ENCODE measurements around the gene OSBPL3. TPM values are rescaled to one million over a fixed set of nuclear protein-coding genes. Genes with fewer than 3 reads are reported as not detected.

Gene OSBPL3
- polyA plus RNA-seq, 3 donors: 2.6 to 9.2 (median 3.7) TPM

- Mint-ChIP-seq H3K36me3 (peaks cover 0 to 2% of the 10 kb centered on the region in 2 donors), H3K27ac (peak overlapping the region; percentile 97 to 100 (median 99)), H3K9me3 (peaks cover 6 to 15% (median 11%) of the 10 kb centered on the region in 7 donors), H3K4me1 (peaks cover 27% of the 10 kb centered on the region), H3K27me3 (ENCODE audit: low read depth in 3 of 3) (no peaks in the 10 kb centered on the region), H3K4me3 (peak overlapping the region in 1 of 2 donors; percentile 70)
- Histone ChIP-seq H3K36me3 (replicated peaks in 1 of 2; ENCODE audit: control insufficient read depth in 1 of 2, insufficient read depth in 2 of 2, low read length in 2 of 2) (no peaks in the 10 kb centered on the region), H3K9me3 (replicated peaks in 1 of 2; ENCODE audit: control insufficient read depth in 1 of 2, insufficient read depth in 1 of 2, low read length in 2 of 2) (peaks cover 0 to 13% of the 10 kb centered on the region in 2 donors), H4K20me1 (ENCODE audit: insufficient read depth, low read length) (no peaks in the 10 kb centered on the region), H2AFZ (ENCODE audit: insufficient read depth, low read depth, low read length, poor library complexity, severe bottlenecking) (no peak overlapping the region), H3K27ac (ENCODE audit: low read depth in 1 of 2, low read length in 2 of 2) (peak overlapping the region; percentile 88 to 98), H3K79me2 (ENCODE audit: insufficient read depth, low read length) (no peaks in the 10 kb centered on the region), H3K9ac (ENCODE audit: insufficient read depth, low read length, poor library complexity, severe bottlenecking) (peak overlapping the region; percentile 68), H3K4me2 (replicated peaks; ENCODE audit: extremely low read depth, low read length, poor library complexity, severe bottlenecking) (peak overlapping the region; percentile 8), H3K27me3 (ENCODE audit: control insufficient read depth in 2 of 2, insufficient read depth in 2 of 2, low read length in 2 of 2) (no peaks in the 10 kb centered on the region), H3K4me1 (ENCODE audit: control insufficient read depth in 1 of 2, insufficient read depth in 2 of 2, low read length in 2 of 2) (peaks cover 30 to 37% of the 10 kb centered on the region in 2 donors), H3K4me3 (replicated peaks in 1 of 3; ENCODE audit: low read depth in 2 of 3, low read length in 3 of 3) (no peak overlapping the region)
- intact Hi-C loops (cut with micrococcal nuclease): loop anchor here in 1 of 2 donors (10.0 kb wide), 1 partner anchor 48 kb away; no protein-coding TSS in a partner anchor
- peak; percentile 87 to 97 (median 93) for DNase-seq
- no peak for TF ChIP-seq CTCF (IDR thresholded peaks at IDR 0.05)
- WGBS (ENCODE audit: insufficient coverage): 67% methylated on average over 1 of the region's 4 CpGs
These were observed 193.7 kb downstream of the OSBPL3 start for GRCh38 chr7:24786306-24786705.

- H3K9ac ChIP-seq (ENCODE audit: insufficient read depth, low read length, poor library complexity, severe bottlenecking): no peak overlapping the region
- H3K79me2 ChIP-seq (ENCODE audit: insufficient read depth, low read length): no peaks in the 10 kb centered on the region
- H3K9me3 Mint-ChIP-seq: peaks cover 6 to 12% (median 10%) of the 10 kb centered on the region in 7 donors
- no peak overlapping the region for H3K27ac ChIP-seq (ENCODE audit: low read depth in 1 of 2, low read length in 2 of 2)
- no peak overlapping the region for H2AFZ ChIP-seq (ENCODE audit: insufficient read depth, low read depth, low read length, poor library complexity, severe bottlenecking)
- H3K4me2 ChIP-seq (replicated peaks; ENCODE audit: extremely low read depth, low read length, poor library complexity, severe bottlenecking): no peak overlapping the region
- H3K4me1 ChIP-seq (ENCODE audit: control insufficient read depth in 1 of 2, insufficient read depth in 2 of 2, low read length in 2 of 2): peaks cover 50 to 57% of the 10 kb centered on the region in 2 donors
- no peaks in the 10 kb centered on the region for H3K27me3 ChIP-seq (ENCODE audit: control insufficient read depth in 2 of 2, insufficient read depth in 2 of 2, low read length in 2 of 2)
- intact Hi-C loops (cut with micrococcal nuclease): loop anchor here in 1 of 2 donors (10.0 kb wide), 1 partner anchor 51 kb away; no protein-coding TSS in a partner anchor
- H3K4me1 Mint-ChIP-seq: peaks cover 48% of the 10 kb centered on the region
- 98% methylated on average over 4 of the region's 5 CpGs for WGBS (ENCODE audit: insufficient coverage)
- no peaks in the 10 kb centered on the region for H4K20me1 ChIP-seq (ENCODE audit: insufficient read depth, low read length)
- H3K4me3 ChIP-seq (replicated peaks in 1 of 3; ENCODE audit: low read depth in 2 of 3, low read length in 3 of 3): no peak overlapping the region
- H3K4me3 Mint-ChIP-seq: no peak overlapping the region
- peaks cover 1 to 6% of the 10 kb centered on the region in 2 donors for H3K36me3 Mint-ChIP-seq
- peaks cover 0 to 11% of the 10 kb centered on the region in 2 donors for H3K9me3 ChIP-seq (replicated peaks in 1 of 2; ENCODE audit: control insufficient read depth in 1 of 2, insufficient read depth in 1 of 2, low read length in 2 of 2)
- peaks cover 0 to 4% (median 0%) of the 10 kb centered on the region in 3 donors for H3K27me3 Mint-ChIP-seq (ENCODE audit: low read depth in 3 of 3)
- no peaks in the 10 kb centered on the region for H3K36me3 ChIP-seq (replicated peaks in 1 of 2; ENCODE audit: control insufficient read depth in 1 of 2, insufficient read depth in 2 of 2, low read length in 2 of 2)
- DNase-seq: no peak
- TF ChIP-seq CTCF (IDR thresholded peaks at IDR 0.05): no peak
- H3K27ac Mint-ChIP-seq: peak overlapping the region in 2 of 7 donors; percentile 20 to 25
These were observed 195.7 kb downstream of the OSBPL3 start for GRCh38 chr7:24784277-24784676.
